ENCODE data around the gene GDF10.

The GDF10 gene

GRCh38 chr10:47356708-47357107 lies 56.7 kb downstream of the GDF10 start:
- no peak for DNase-seq

- no peak for DNase-seq
These were observed 57.2 kb downstream of the GDF10 start for GRCh38 chr10:47357131-47357582.

- DNase-seq: no peak
These were observed 57.9 kb downstream of the GDF10 start for GRCh38 chr10:47357911-47358310.

GRCh38 chr10:47358457-47358856 lies 58.5 kb downstream of the GDF10 start:
- DNase-seq: no peak

GRCh38 chr10:47359101-47359500 lies 59.1 kb downstream of the GDF10 start:
- DNase-seq: no peak

GRCh38 chr10:47359626-47360418 lies 59.8 kb downstream of the GDF10 start:
- no peak for DNase-seq

- no peak for DNase-seq
These were observed 60.5 kb downstream of the GDF10 start for GRCh38 chr10:47360419-47361040.

- DNase-seq: no peak
These were observed 61.3 kb downstream of the GDF10 start for GRCh38 chr10:47361293-47361692.

- DNase-seq: no peak
These were observed 62.2 kb downstream of the GDF10 start for GRCh38 chr10:47362199-47362598.

Data from central memory CD4-positive, alpha-beta T cell (primary cell).